ENCODE results near the gene CNGB1.
A peak's percentile ranks its signal among the peaks of the same experiment; 100 is the strongest.
"Not testable (repeated sequence)": the region's sequence is repeated elsewhere in the genome, so short reads cannot be mapped to it uniquely, and the experiment has no call there.

The CNGB1 gene

GRCh38 chr16:57904101-57904500 lies 66.8 kb downstream of the CNGB1 start:
- no peak for DNase-seq (ENCODE audit: low read depth in 2 of 2)

- no peak for DNase-seq (ENCODE audit: low read depth in 2 of 2)
These were observed 67.3 kb downstream of the CNGB1 start for GRCh38 chr16:57903656-57904055.

DNA sequence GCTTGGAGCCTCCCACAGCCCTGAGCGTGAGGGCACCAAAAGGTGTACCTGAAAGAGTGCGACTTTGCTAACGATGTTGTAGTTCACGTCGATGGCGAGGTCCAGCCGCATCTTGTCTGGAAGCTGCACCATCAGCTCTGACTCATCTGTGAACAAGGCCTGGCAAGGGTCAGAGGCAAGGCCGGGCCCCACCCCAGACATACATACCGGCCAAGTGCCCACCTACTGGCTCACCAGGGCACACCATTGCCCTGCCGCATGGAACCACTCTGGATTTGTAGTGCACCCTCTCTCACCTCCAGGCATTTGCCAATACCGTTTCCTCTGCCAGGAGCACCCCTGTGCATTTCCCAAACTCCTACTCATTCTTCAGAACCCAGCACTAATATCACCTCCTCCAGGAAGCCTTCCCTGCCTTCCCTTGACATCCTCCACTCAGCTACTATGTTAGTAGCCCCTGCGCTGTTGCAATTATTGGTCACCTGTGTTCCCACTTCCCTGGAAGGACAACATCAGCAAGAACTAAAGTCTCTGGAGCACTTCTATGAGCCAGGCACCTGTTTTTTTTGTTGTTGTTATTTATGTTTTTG lies 69.4 kb downstream of the CNGB1 start:
- no peak for DNase-seq (ENCODE audit: low read depth in 2 of 2)

DNA sequence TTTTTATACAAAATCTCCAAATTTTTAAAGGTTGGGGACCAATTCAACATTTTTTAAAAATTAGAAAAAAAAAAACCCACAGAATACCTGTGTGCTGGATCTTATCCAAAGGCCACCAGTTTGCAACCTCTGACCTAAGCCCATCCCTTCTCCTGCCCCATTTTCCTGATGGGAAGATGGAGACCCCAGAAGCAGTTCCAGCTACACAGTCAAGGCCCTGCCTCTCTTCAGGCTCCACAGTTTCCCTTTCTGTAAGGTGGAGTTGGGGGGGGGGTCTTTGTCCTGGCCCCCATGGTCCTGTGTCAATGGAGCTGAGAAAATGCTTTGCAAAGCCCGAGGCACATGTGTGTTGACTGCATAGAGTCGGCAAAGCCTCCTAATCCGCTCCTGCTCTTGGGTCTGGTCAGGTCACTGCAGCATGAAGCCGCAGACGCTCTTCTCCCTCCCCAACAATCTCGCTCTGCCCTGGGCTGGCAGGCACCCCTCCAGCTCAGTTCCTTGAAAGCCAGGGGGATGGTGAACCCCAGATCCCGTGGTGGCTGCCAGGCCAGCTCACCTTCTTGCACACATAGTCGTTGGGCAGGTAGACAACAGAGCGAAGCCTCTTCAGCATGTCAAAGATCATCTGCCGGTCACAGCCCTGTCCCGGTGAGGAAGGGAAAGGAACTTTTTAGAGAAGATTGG lies 70.0 kb downstream of the CNGB1 start:
- DNase-seq (ENCODE audit: low read depth in 2 of 2) = no peak

GRCh38 chr16:57899771-57900661 lies 70.9 kb downstream of the CNGB1 start:
- DNase-seq (ENCODE audit: low read depth in 2 of 2) = peak; percentile 34 to 56

DNA sequence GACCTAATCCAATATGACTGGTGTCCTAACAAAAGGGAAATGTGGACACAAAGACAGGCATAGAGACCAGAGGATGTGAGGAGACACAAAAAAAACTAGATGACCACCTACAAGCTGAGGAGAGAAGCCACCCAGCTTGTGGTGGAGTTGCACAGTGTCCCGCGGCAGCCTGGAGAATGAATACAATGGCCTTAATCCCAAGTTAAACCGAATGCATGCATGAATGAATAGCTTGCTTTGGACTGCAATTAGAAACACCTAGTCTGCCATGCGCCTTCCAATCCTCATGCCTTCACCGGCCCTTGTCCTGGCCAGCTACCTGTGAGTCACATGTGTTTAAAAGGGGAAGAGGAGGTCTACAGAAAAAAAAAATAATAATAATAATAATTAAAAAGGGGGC lies 72.0 kb downstream of the CNGB1 start:
- DNase-seq (ENCODE audit: low read depth in 2 of 2) = no peak

GRCh38 chr16:57897996-57898395 lies 72.9 kb downstream of the CNGB1 start:
- no peak for DNase-seq (ENCODE audit: low read depth in 2 of 2)

DNA sequence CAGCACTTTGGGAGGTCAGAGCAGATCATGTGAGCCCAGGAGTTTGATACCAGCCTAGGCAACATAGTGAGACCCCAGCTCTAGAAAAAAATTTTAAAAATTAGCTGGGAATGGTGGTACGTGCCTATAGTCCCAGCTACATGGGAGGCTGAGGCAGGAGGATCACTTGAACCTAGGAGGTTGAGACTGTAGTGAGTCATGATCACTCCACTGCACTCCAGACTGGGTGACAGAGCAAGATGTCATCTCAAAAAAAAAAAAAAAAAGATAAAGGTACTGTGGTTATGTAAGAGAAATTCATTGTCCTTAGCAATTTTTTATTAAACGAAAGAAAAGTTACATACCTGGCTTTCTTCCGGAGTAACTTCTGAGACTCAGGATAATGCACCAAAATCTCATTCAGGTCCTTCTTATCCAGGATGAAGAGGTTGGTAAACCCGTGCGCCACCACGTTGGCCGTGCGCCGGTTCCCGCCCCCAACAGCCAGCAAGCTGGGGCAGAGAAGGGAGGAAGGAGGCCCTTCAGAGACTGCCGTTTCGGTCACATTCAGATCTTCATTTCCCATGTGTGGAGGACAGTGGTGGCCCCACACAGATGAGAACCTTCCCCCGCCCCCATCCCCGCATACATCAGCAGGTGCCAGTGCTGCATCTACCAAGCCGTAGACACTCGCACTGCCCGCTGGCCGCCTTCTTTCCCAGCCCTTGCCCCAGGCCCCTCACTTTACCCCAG lies 73.7 kb downstream of the CNGB1 start:
- DNase-seq (ENCODE audit: low read depth in 2 of 2) = no peak

GRCh38 chr16:57895081-57895547 lies 75.8 kb downstream of the CNGB1 start:
- not testable (repeated sequence) for DNase-seq (ENCODE audit: low read depth in 2 of 2)

DNA sequence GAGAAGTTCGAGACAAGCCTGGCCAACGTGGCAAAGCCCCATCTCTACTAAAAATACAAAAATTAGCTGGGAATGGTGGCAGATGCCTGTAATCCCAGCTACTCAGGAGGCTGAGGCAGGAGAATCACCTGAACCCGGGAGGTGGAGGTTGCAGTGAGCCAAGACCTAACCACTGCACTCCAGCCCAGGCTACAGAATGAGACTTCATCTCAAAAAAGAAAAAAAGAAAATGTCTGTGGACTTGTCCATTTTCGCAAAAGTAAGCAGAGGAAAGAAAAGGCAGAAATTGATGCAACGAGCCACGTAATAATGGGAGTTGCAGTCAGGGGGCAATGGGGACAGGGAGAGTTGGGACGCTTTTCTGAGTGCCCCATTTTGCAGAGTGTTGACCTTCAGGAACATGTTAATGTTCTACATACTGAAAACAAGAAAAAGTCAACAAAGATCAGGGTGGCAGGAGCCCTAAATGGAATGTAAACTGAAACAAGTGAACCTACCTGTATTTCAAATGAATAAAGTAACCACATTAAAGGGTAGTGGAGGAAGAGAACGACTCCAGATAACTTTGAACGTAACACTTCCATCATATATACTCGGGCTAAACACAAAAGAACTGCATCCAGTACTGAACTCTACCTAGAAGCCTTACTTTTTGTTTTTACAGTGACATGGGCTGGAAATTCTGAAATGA lies 76.4 kb downstream of the CNGB1 start:
- no peak for DNase-seq (ENCODE audit: low read depth in 2 of 2)

GRCh38 chr16:57893559-57894389 lies 77.2 kb downstream of the CNGB1 start:
- no peak for DNase-seq (ENCODE audit: low read depth in 2 of 2)

DNA sequence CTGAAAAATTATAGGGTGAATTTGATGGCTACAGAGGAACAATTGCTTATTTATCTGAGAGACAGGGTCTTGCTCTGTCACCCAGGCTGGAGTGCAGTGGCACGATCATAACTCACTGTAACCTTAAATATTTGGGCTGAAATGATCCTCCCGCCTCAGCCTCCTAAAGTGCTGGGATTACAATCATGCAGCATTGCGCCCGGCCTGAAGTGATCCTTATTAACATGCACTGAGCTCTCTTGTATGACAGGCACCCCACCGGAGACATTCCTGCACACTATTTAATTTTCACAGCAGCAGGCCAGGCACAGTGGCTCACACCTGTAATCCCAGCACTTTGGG lies 77.7 kb downstream of the CNGB1 start:
- no peak for DNase-seq (ENCODE audit: low read depth in 2 of 2)

DNA sequence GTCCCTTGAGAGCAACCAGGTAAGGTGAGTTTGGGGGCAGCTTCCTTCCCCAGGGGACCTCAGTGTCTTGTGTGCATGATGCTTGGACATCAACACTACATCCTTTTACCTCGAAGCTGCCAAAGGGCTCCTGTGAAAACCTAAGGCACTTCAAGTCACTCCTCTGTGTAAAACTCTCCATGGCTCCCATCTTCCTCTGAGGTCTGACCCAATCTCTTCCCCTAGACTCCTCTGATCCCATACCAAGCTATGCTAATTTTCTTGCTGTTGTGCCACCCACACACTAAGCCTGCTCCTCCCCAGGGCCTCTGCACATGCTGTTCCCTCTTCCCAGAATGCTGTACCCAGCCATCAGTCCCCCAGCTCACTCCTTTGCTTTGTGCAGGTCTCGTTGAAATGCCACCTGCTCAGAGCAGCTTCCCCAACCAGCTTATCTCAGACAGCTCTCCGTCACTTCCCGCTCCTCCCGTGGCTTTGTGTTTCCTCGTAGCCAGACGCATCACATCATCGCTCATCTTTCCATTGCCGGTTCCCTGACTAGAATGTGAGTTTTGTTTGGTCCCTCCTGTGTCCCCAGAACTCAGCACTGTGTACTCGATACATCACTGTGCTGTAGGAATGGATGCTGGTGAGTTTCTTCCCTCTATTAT lies 78.4 kb downstream of the CNGB1 start:
- no peak for DNase-seq (ENCODE audit: low read depth in 2 of 2)

- DNase-seq (ENCODE audit: low read depth in 2 of 2) = no peak
These were observed 78.9 kb downstream of the CNGB1 start for GRCh38 chr16:57892041-57892440.

- no peak for DNase-seq (ENCODE audit: low read depth in 2 of 2)
These were observed 80.2 kb downstream of the CNGB1 start for GRCh38 chr16:57890752-57891111.

DNA sequence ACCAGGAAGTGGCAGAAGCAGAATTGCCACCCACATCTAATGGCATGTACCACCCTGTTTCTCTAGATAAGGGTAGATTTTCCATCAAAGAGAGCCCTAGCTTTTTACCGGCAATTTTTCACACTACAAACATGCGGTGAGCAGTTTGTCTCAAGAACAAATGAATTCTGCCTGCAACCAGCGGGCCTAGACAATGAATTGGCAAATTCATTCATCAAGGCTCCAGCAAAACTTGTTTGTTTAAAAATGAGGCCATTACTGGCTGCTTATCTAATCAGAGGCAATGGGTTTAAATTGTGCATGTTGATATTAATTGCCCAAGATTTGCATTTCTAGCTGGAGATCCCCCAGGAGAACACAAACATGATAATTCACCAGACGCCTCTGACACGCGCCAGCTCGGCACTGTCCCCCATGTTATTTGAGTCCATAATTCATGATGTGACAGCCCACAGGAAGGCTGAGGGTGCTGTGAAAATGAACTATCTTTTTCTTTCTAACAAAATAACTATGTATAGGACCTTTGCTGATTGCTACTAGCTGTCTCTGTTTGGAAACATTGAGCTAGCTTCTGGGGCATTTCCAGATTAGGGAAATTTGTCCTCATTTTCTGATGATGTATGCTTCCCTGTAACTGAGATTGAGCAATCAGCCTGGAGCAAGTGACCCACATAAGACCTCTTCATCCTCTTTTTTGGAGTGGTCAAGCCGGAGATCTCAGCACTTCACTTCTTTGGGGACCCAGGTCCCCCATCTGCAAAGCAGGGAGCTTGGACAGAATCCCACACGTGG lies 80.8 kb downstream of the CNGB1 start:
- DNase-seq (ENCODE audit: low read depth in 2 of 2) = no peak

DNA sequence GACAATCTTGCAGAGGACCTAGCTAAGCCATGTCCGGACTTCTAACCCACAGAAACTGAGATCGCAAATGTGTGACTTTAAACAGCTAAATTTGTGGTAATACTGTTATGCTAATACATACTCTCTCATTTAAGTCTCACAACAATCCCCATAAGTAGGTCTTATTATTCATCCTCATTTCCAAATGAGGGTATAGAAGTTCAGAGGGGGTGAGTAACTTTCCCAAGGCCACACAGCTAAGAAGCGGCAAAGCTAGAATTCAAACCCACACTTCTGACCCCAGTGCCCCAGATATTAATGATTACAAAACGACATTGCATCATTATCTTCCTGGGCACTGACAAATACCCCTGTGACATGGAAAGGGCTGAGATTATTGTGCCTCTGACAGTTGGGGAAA lies 81.4 kb downstream of the CNGB1 start:
- no peak for DNase-seq (ENCODE audit: low read depth in 2 of 2)

DNA sequence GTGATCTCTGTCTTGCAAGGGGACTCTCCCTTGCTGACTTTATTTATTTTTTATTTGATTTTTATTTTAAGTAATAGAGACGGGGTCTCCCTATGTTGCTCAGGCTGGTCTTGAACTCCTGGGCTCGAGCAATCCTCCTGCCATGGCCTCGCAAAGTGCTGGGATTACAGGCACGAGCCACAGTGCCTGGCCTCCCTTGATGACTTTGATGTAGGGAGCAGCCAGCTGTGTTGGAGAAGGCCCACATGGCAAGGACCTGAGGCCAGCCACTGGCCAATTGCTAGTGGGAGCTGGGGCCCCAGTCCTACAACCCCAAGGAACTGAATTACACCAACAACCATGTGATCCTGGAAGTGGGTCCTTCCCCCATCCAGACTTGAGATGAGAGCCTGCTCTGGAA lies 81.8 kb downstream of the CNGB1 start:
- no peak for DNase-seq (ENCODE audit: low read depth in 2 of 2)

GRCh38 chr16:57888128-57888527 lies 82.8 kb downstream of the CNGB1 start:
- DNase-seq (ENCODE audit: low read depth in 2 of 2) = no peak
